ENCODE data around the gene BARX1. TPM values are rescaled to one million over a fixed set of nuclear protein-coding genes. Genes with fewer than 3 reads are reported as not detected.

BARX1 gene
- total RNA-seq, 2 experiments from 2014 or later = 0.43 to 0.44 TPM

DNA sequence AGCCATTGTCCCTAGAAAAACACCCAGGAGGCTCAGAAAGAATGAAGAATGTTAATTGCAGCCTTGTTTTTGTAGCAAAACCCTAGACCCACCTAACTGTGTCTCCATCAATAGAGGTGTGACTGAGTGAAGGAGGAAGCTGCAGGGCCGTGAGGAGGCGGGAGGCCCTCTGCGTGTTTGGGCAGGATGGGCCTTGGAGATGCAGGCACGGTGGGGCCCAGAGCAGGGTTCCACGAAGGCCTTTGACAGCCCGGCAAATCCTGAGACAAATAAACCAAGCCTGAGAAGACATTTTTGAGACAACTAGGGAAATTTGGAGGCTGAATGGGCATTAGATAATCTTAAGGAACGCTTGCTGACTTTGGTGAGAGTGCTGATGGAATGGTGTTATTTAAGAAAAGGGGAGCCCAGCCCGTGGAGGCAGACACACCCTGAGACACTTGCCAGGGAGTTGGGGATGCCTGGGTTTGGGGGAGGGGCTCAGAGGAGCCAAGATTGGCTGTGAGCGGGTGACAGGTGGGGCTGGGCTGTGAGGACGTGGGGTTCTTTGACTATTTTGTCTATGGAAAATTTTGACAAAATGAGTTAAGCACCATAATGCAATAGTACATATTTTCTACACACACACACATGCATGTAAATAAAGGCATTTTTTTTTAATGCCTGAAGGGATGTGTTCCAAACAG lies 48.8 kb downstream of the BARX1 start:
- H3K27me3 Mint-ChIP-seq = peaks cover 3% of the 10 kb centered on the region
- H3K4me1 Mint-ChIP-seq (ENCODE audit: low read depth) = no peaks in the 10 kb centered on the region
- no peaks in the 10 kb centered on the region for H3K9me3 Mint-ChIP-seq
- ChIA-PET POLR2A (no interaction called here), CTCF (no interaction called here)
- intact Hi-C loops (cut with micrococcal nuclease) = no loop called here
- H3K27ac Mint-ChIP-seq = no peak overlapping the region
- DNase-seq = no peak
- H3K36me3 Mint-ChIP-seq = no peaks in the 10 kb centered on the region
- H3K4me3 Mint-ChIP-seq = no peak overlapping the region

DNA sequence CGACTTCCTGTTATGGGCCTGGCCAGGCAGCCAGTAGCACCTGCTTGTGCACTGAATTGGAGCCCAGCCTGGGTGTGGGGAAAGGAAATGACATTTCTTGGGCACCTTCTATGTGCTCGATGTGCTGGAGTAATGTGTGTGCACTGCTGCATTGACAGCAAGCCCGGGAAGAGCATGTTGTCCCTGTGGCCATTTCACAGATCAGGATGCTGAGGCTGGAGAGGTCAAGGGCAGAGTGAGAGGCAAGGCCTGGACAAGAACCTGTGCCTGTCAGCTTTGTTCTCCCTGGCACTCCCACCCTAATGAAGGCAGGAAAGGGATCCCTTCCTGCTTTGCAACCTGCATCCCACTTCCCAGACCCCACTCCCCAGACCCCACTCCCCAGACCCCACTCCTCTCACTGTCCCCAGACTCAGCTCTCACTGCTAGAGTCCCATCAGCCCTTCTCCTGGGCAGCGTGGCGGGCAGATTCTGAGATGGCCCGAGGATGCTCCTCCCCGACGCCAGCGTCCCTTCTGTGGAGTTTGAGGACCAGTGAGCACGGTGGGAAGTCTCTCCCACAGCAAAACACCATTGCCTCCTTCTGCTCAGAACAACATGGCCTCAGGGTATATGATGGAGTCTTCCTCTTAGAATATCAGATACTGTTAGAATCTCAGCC lies 49.6 kb downstream of the BARX1 start:
- Mint-ChIP-seq H3K27me3 (peaks cover 3% of the 10 kb centered on the region), H3K4me3 (no peak overlapping the region), H3K4me1 (ENCODE audit: low read depth) (no peaks in the 10 kb centered on the region), H3K36me3 (no peaks in the 10 kb centered on the region), H3K27ac (no peak overlapping the region), H3K9me3 (no peaks in the 10 kb centered on the region)
- POLR2A ChIA-PET = no interaction called here
- intact Hi-C loops (cut with micrococcal nuclease) = no loop called here
- CTCF ChIA-PET = no interaction called here
- DNase-seq = no peak

DNA sequence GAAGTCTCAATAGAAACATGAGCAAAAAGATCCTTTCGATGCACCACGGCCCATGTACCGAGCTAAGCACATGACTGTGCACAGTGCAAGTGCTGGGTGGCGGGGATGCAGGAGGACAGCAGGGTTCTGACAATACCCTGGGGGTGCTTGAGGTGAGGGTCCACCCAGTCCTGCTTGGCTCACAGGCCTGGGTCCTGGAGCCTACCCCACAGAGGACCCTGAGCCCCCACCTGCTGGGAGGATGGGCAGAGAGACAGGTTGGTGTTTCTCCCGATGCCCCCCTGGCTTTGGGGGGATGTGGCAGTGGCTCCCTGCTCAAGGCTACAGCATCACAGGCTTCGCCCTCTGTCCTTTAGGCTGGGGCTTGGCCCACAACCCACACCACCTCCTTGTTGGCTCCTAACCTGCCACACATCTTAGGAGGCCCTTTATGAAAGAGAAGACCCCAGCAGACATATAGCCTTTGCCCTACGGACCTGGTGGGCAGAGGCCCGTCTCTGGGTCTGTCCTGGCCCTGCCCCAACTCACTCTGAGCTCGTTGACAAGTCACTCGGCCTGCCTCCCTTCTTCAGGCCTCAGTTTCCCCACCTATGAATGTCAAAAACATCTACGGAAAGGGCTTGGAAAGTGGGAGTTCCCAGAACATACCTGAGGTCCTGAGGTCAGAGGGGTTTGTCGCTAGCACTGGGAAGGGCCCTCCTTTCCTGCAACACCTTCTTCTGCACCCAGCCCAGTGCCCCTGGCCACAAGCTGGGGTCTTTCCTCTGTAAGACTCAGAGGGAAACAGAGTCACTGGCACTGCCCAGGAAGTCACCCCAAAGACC lies 50.3 kb downstream of the BARX1 start:
- no peaks in the 10 kb centered on the region for H3K4me1 Mint-ChIP-seq (ENCODE audit: low read depth)
- no peaks in the 10 kb centered on the region for H3K36me3 Mint-ChIP-seq
- peaks cover 3% of the 10 kb centered on the region for H3K27me3 Mint-ChIP-seq
- DNase-seq = peak; percentile 3
- no peak overlapping the region for H3K27ac Mint-ChIP-seq
- no peak overlapping the region for H3K4me3 Mint-ChIP-seq
- CTCF ChIA-PET = no interaction called here
- POLR2A ChIA-PET = no interaction called here
- H3K9me3 Mint-ChIP-seq = peaks cover 3% of the 10 kb centered on the region
- intact Hi-C loops (cut with micrococcal nuclease) = no loop called here

DNA sequence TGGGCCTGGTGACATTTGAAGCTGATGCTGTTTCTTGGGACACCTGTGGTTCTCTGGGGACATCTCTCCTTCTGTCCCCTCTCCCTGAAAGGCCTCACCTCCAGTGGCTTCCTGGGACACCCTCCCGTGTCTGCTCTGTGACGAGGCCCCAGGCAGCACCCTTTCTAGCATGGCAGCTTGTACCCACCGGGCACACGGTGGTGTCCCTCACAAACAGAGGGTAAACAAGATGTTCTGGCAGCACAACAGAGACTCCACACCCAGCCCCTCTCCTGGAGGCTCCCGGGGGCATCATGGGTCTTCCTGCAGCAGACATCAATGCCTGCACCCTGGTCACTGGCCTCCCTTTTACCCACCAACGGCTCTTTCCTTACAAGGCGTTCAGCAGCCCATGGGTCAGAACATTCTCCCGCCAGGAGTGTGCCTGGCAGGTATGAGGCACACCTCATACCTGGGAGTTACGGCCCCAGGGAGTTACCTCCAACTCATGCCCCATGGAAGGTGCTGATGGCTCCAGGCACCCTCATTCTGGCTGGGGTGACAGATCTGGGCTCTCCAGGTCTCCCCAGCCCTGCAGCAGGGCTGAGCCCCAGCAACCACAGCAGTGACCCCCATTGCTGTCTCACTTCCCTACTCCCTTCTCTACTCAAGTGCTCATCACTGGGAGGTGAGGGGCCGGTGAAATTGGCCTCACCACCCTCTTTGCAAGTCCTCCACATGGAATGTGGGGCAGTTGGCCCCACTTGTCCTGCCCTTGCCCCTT lies 51.1 kb downstream of the BARX1 start:
- POLR2A ChIA-PET = no interaction called here
- Mint-ChIP-seq H3K36me3 (no peaks in the 10 kb centered on the region), H3K27me3 (peaks cover 3% of the 10 kb centered on the region), H3K27ac (no peak overlapping the region), H3K4me3 (no peak overlapping the region), H3K9me3 (peaks cover 3% of the 10 kb centered on the region), H3K4me1 (ENCODE audit: low read depth) (no peaks in the 10 kb centered on the region)
- CTCF ChIA-PET = no interaction called here
- DNase-seq = peak; percentile 7
- intact Hi-C loops (cut with micrococcal nuclease) = no loop called here

DNA sequence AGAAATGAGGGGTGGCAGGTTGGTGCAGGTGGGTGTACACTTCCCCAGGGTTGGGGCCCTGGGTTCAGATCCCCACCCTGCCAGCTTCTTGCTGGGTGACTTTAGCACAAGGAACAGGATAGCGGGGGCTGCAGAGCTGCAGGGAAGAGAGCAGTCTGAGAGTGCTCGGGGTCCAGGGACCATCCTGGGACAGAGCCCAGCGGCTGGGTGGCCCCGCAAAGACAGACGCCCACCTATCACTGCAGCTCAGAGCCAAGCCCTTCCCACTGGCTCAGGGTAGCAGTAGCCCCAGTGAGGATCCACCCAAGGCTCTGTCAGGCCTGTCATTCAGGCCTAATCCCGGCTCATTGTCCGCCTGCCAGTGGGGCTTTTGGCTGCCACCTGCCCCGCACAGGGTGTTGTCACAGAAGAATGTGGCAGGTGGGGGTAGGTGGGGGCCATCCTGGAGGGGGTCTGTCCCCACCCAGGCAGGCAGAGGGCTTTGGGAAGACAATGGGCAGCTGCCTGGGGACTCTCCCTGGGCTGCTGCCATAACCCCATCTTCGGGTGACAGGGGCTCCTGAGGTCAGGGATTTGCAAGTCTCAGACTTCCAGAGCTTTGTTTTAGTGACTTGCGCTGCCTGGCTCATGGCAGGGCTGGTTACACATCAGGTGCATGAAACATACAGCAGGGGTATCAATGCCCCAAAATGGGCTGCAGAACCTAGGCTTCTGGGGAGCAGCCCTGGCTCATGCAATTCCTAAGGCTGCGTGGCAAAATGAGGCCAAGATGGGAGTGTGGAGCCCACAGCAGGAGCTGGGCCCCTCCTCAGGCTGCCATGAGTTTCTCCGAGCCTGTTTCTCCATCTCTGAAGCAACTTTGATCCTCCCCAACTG lies 52.1 kb downstream of the BARX1 start:
- H3K27ac Mint-ChIP-seq = no peak overlapping the region
- intact Hi-C loops (cut with micrococcal nuclease) = no loop called here
- POLR2A ChIA-PET = no interaction called here

DNA sequence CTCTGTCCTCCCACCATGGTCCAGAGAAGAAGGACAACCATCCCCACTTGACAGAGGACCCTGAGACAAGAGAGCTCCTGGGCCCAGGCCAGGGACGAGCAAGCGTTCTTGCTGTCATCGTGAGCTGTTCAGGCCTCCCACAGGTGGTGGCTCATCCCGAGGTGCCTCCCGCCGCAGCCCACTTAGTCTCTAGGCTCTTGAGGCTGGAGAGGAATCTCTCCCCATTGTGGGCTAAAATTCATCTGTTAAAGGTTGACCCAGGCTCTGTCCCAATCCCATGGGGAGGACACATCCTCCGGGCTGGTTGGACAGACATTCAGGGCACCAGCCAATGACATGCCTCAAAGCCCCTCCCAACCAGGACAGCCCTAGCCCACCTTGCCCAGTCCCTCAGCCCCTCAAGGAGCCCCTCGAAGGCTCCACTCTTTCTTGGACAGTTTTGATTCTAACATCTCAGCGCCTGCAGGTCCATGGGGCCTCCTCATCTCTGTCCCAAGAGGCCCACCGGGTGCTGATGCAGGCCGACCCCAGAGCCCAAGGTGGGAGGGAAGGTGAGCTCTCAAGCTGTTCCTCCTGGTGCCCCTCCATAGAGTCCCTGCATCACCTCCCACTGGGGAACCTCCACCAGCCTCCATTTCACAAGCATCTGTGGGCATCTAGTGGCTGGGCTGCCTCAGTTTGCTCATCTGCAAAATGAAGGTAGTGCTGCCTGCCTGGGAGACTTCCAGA lies 52.9 kb downstream of the BARX1 start:
- Mint-ChIP-seq H3K4me1 (ENCODE audit: low read depth) (peaks cover 15% of the 10 kb centered on the region), H3K36me3 (no peaks in the 10 kb centered on the region), H3K27ac (no peak overlapping the region), H3K27me3 (no peaks in the 10 kb centered on the region), H3K9me3 (peaks cover 3% of the 10 kb centered on the region), H3K4me3 (no peak overlapping the region)
- POLR2A ChIA-PET = no interaction called here
- CTCF ChIA-PET = no interaction called here
- DNase-seq = peak; percentile 1
- intact Hi-C loops (cut with micrococcal nuclease) = no loop called here

More for the DNA sequence above, 52.1 kb downstream of the BARX1 start:
- Mint-ChIP-seq H3K36me3 (no peaks in the 10 kb centered on the region), H3K9me3 (peaks cover 3% of the 10 kb centered on the region), H3K27me3 (no peaks in the 10 kb centered on the region), H3K4me1 (ENCODE audit: low read depth) (peaks cover 7% of the 10 kb centered on the region), H3K4me3 (no peak overlapping the region)
- CTCF ChIA-PET = no interaction called here
- DNase-seq = peak; percentile 5

Other genes starting within 250 kb of the BARX1 start
- 1 to 10 TPM; 4.2 to 4.4 TPM for gene PTPDC1, start 129.1 kb upstream of the BARX1 start, total RNA-seq